IMR-90 (cell line): Measurements from ENCODE around the gene NSL1. TPM values are rescaled to one million over a fixed set of nuclear protein-coding genes. Genes with fewer than 3 reads are reported as not detected.

ENCODE experiments used
- ATAC-seq: fragments of 200-7000 bp; cut with Tn5 transposase; 2 replicates; pipeline ENCODE4 v1.9.1; 2020; ENCODE audit warnings: low read depth, mild to moderate bottlenecking, moderate library complexity
- BruUV-seq: library from RNA; stranded (reverse); fragments of 400-500 nt; replicated peaks from 2 replicates; lab custom pipeline; 2021; lab: Mats Ljungman, UMichigan
- CTCF ChIA-PET: fragments of 300-600 bp; formaldehyde crosslinking; extraction: SDS; loops from one replicate; lab custom pipeline; 2021; ENCODE audit warnings: antibody characterized with exemption; lab: Yijun Ruan, JAX
- POLR2A ChIA-PET: fragments of 300-600 bp; sonication (Branson Sonifier 250); formaldehyde crosslinking; loops from one replicate; lab custom pipeline; 2022; ENCODE audit warnings: antibody characterized with exemption; ENCODE audit not compliant: unreplicated experiment; lab: Charles Lee
- DNase-seq: peaks from one replicate; pipeline ENCODE4 v3.0.0; 2013
- H2AFZ ChIP-seq: replicated peaks from 2 replicates; pipeline ENCODE3; 2013; ENCODE audit warnings: low read length, mild to moderate bottlenecking; ENCODE audit not compliant: poor library complexity
- H2AK5ac ChIP-seq: 2 replicates; pipeline ENCODE4 v1.6.1; 2013; ENCODE audit warnings: low read depth, low read length, inconsistent platforms
- H2AK9ac ChIP-seq: replicated peaks from 2 replicates; pipeline ENCODE3; 2013; ENCODE audit warnings: mild to moderate bottlenecking, low read depth, low read length, moderate library complexity; ENCODE audit not compliant: poor library complexity
- H2BK120ac ChIP-seq: 2 replicates; pipeline ENCODE4 v1.6.1; 2013; ENCODE audit warnings: low read depth, low read length, inconsistent platforms
- H2BK15ac ChIP-seq: 3 replicates; pipeline ENCODE4 v1.6.1; 2013; ENCODE audit warnings: low read depth, low read length, inconsistent platforms
- H2BK20ac ChIP-seq: 2 replicates; pipeline ENCODE4 v1.6.1; 2013; ENCODE audit warnings: low read depth, mild to moderate bottlenecking, inconsistent platforms, low read length, moderate library complexity
- H2BK5ac ChIP-seq: 2 replicates; pipeline ENCODE4 v1.6.1; 2013; ENCODE audit warnings: mild to moderate bottlenecking, low read depth, low read length, inconsistent platforms; ENCODE audit not compliant: poor library complexity, severe bottlenecking
- H3K14ac ChIP-seq: replicated peaks from 2 replicates; pipeline ENCODE4 v1.6.1; 2013; ENCODE audit warnings: low read depth, low read length, inconsistent platforms
- H3K18ac ChIP-seq: 2 replicates; pipeline ENCODE4 v1.6.1; 2013; ENCODE audit warnings: low read depth, low read length, control low read depth
- H3K23ac ChIP-seq: 2 replicates; pipeline ENCODE4 v1.6.1; 2013; ENCODE audit warnings: low read depth, low read length, inconsistent platforms
- H3K27ac ChIP-seq: 2 replicates; pipeline ENCODE4 v1.5.1; 2013; ENCODE audit warnings: mild to moderate bottlenecking, control low read depth, low read length; ENCODE audit not compliant: insufficient read depth
- H3K27me3 ChIP-seq: 2 replicates; pipeline ENCODE4 v1.6.1; 2013; ENCODE audit warnings: low read length; ENCODE audit not compliant: control insufficient read depth, insufficient read depth
- H3K36me3 ChIP-seq: 2 replicates; pipeline ENCODE4 v1.6.1; 2013; ENCODE audit warnings: low read length, mixed read lengths; ENCODE audit not compliant: control insufficient read depth, insufficient read depth
- H3K4ac ChIP-seq: 2 replicates; pipeline ENCODE4 v1.6.1; 2013; ENCODE audit warnings: low read depth, low read length, inconsistent platforms
- H3K4me1 ChIP-seq: 2 replicates; pipeline ENCODE4 v1.6.1; 2013; ENCODE audit warnings: low read length, mixed read lengths; ENCODE audit not compliant: control insufficient read depth, insufficient read depth
- H3K4me2 ChIP-seq: 2 replicates; pipeline ENCODE4 v1.6.1; 2013; ENCODE audit warnings: low read depth, mild to moderate bottlenecking, control low read depth, low read length, moderate library complexity
- H3K4me3 ChIP-seq: 2 replicates; pipeline ENCODE4 v1.5.1; 2013; ENCODE audit warnings: low read depth, mild to moderate bottlenecking, control low read depth, low read length, moderate library complexity; ENCODE audit not compliant: insufficient read depth
- H3K56ac ChIP-seq: 2 replicates; pipeline ENCODE4 v1.6.1; 2013; ENCODE audit warnings: low read length, inconsistent platforms; ENCODE audit not compliant: insufficient read depth; ENCODE audit errors: extremely low read depth
- H3K79me1 ChIP-seq, 2 experiments: 2 replicates each; pipeline ENCODE4 v1.6.1; 2013; ENCODE audit warnings: low read length in 2 of 2, inconsistent platforms in 1 of 2, low read depth in 1 of 2
- H3K9ac ChIP-seq: 2 replicates; pipeline ENCODE4 v1.6.1; 2013; ENCODE audit warnings: low read depth, low read length, control low read depth
- H3K9me1 ChIP-seq: 2 replicates; pipeline ENCODE4 v1.6.1; 2013; ENCODE audit warnings: low read length, inconsistent platforms; ENCODE audit not compliant: insufficient read depth
- H3K9me3 ChIP-seq: 2 replicates; pipeline ENCODE4 v1.6.1; 2013; ENCODE audit warnings: low read length; ENCODE audit not compliant: control insufficient read depth, insufficient read depth
- H4K20me1 ChIP-seq: 2 replicates; pipeline ENCODE4 v1.6.1; 2013; ENCODE audit warnings: low read length, inconsistent platforms; ENCODE audit not compliant: insufficient read depth
- H4K5ac ChIP-seq: 2 replicates; pipeline ENCODE4 v1.6.1; 2013; ENCODE audit warnings: mild to moderate bottlenecking, low read depth, low read length, control low read depth
- H4K8ac ChIP-seq, 2 experiments: 2 replicates each; pipeline ENCODE4 v1.6.1; 2013; ENCODE audit warnings: low read depth in 2 of 2, low read length in 2 of 2, control low read depth in 1 of 2, inconsistent platforms in 1 of 2
- H4K91ac ChIP-seq: 2 replicates; pipeline ENCODE4 v1.6.1; 2013; ENCODE audit warnings: low read depth, low read length, inconsistent platforms; ENCODE audit not compliant: insufficient read depth
- NFE2L2 ChIP-seq: fragments of 150-350 bp; IDR thresholded peaks from 2 replicates; pipeline ENCODE4 v1.6.1; 2016; ENCODE audit warnings: low read depth, mild to moderate bottlenecking, low read length
- dilution Hi-C: fragments of 300-500 bp; cut with HindIII; formaldehyde crosslinking; loops from one replicate; pipeline ENCODE4 v1.14.3; 2018; ENCODE audit warnings: low sequenced_read_pairs; ENCODE audit not compliant: unreplicated experiment
- in situ Hi-C: fragments of 300-500 bp; cut with MboI; formaldehyde crosslinking; loops from 3 replicates; pipeline ENCODE4 v1.14.3; 2019; ENCODE audit warnings: low sequenced_read_pairs, inconsistent platforms, mixed read lengths
- intact Hi-C: fragments of 100-400 bp; cut with micrococcal nuclease; formaldehyde crosslinking; loops from 2 replicates; pipeline ENCODE4 v1.10.0; 2022
- polyA plus RNA-seq, 3 experiments: library from polyadenylated mRNA; depleted of rRNA; stranded (reverse); fragments of >200 nt; gene quantifications; 2 replicates each; pipeline ENCODE4 v1.2.3, GENCODE V29; 2012; ENCODE audit warnings: low replicate concordance in 1 of 3
- total RNA-seq: library from RNA; depleted of rRNA; stranded (reverse); fragments of >200 nt; gene quantifications from 2 replicates; pipeline ENCODE4 v1.2.3, GENCODE V29; 2012

Gene NSL1
- total and polyA plus RNA-seq, 2 of the 4 experiments (the other 2 are of a cell fraction), result 19.1 to 42.5 TPM

GRCh38 chr1:212753749-212754148, 37.8 kb downstream of the NSL1 start:
- CTCF ChIA-PET, result interaction anchor here (1.0 kb wide), 1 partner anchor 9 kb away, joined by 4 read pairs; no protein-coding TSS in a partner anchor
- TF ChIP-seq NFE2L2, result no peak

More at GRCh38 chr1:212753749-212754148, 37.8 kb downstream of the NSL1 start:
- Histone ChIP-seq H3K9me1 (peaks cover 4% of the 10 kb centered on the region; the same call in 1 of the 2 replicates), H3K27ac (no peak overlapping the region), H2BK5ac (no peak overlapping the region), H2BK120ac (no peak overlapping the region), H4K8ac (no peak overlapping the region), H2AK5ac (no peak overlapping the region), H3K18ac (no peak overlapping the region), H2BK20ac (no peak overlapping the region), H3K56ac (no peak overlapping the region), H4K20me1 (no peaks in the 10 kb centered on the region; the same call in 1 of the 2 replicates), H2AK9ac (no peak overlapping the region), H2AFZ (no peak overlapping the region), H3K9ac (no peak overlapping the region), H3K27me3 (no peaks in the 10 kb centered on the region), H3K4me3 (no peak overlapping the region), H3K79me1 (peaks cover 6 to 20% of the 10 kb centered on the region in 2 experiments; a peak in 3 of 4 replicates), H3K23ac (peak overlapping the region; percentile 50; the same call in 1 of the 2 replicates), H4K5ac (no peak overlapping the region), H3K4me1 (peaks cover 7% of the 10 kb centered on the region), H3K14ac (no peak overlapping the region), H2BK15ac (no peak overlapping the region), H3K9me3 (no peaks in the 10 kb centered on the region), H3K4me2 (no peak overlapping the region), H3K36me3 (peaks cover 1% of the 10 kb centered on the region; the same call in 1 of the 2 replicates), H4K91ac (no peak overlapping the region), H3K4ac (no peak overlapping the region)
- in situ Hi-C loops, result no loop called here
- ATAC-seq (no peak), DNase-seq (no peak)
- intact Hi-C loops, result loop anchor here (10.0 kb wide), 1 partner anchor 279 kb away; no protein-coding TSS in a partner anchor
- POLR2A ChIA-PET, result no interaction called here
- no TSS peak for BruUV-seq
- dilution Hi-C loops, result no loop called here
